Measurements from ENCODE around the gene PTPRM. TPM values are rescaled to one million over a fixed set of nuclear protein-coding genes. Genes with fewer than 3 reads are reported as not detected.

Gene PTPRM
- total RNA-seq, 1 experiment from 2014 or later, result not detected

- DNase-seq (ENCODE audit: low spot score), result no peak
- no peaks in the 10 kb centered on the region for H3K27me3 ChIP-seq (replicated peaks; ENCODE audit: insufficient read depth, low read depth, low read length, poor library complexity)
- TF ChIP-seq EZH2 (IDR thresholded peaks at IDR 0.05; ENCODE audit: borderline replicate concordance, low read depth, low read length, poor library complexity, severe bottlenecking) (no peak), CTCF (conservative IDR thresholded peaks at IDR 0.05; ENCODE audit: low read depth, low read length) (no peak)
- no peaks in the 10 kb centered on the region for H3K9me3 ChIP-seq (ENCODE audit: low read depth, low read length, poor library complexity, severe bottlenecking)
- intact Hi-C loops (cut with micrococcal nuclease; ENCODE audit: unreplicated experiment), result no loop called here
- H3K4me3 ChIP-seq (ENCODE audit: low read depth, low read length, poor library complexity, severe bottlenecking), result no peak overlapping the region
- no peaks in the 10 kb centered on the region for H3K4me1 ChIP-seq (ENCODE audit: insufficient read depth, low read length, poor library complexity, severe bottlenecking)
- no peaks in the 10 kb centered on the region for H3K36me3 ChIP-seq (ENCODE audit: insufficient read depth, low read length, poor library complexity, severe bottlenecking)
- BruUV-seq (replicated peaks), result no TSS peak
- ChIA-PET CTCF (no interaction called here), POLR2A (ENCODE audit: low non-redundant PET) (no interaction called here)
- H3K27ac ChIP-seq (ENCODE audit: low read depth, low read length, poor library complexity, severe bottlenecking), result no peak overlapping the region
These were observed 238.0 kb downstream of the PTPRM start for GRCh38 chr18:7805096-7805495.

GRCh38 chr18:7805880-7806279 is 238.8 kb downstream of the PTPRM start:
- ChIA-PET POLR2A (ENCODE audit: low non-redundant PET) (no interaction called here), CTCF (no interaction called here)
- intact Hi-C loops (cut with micrococcal nuclease; ENCODE audit: unreplicated experiment), result no loop called here
- TF ChIP-seq CTCF (conservative IDR thresholded peaks at IDR 0.05; ENCODE audit: low read depth, low read length) (no peak), EZH2 (IDR thresholded peaks at IDR 0.05; ENCODE audit: borderline replicate concordance, low read depth, low read length, poor library complexity, severe bottlenecking) (no peak)
- DNase-seq (ENCODE audit: low spot score), result no peak
- Histone ChIP-seq H3K27me3 (replicated peaks; ENCODE audit: insufficient read depth, low read depth, low read length, poor library complexity) (no peaks in the 10 kb centered on the region), H3K4me1 (ENCODE audit: insufficient read depth, low read length, poor library complexity, severe bottlenecking) (no peaks in the 10 kb centered on the region), H3K9me3 (ENCODE audit: low read depth, low read length, poor library complexity, severe bottlenecking) (no peaks in the 10 kb centered on the region), H3K4me3 (ENCODE audit: low read depth, low read length, poor library complexity, severe bottlenecking) (no peak overlapping the region), H3K36me3 (ENCODE audit: insufficient read depth, low read length, poor library complexity, severe bottlenecking) (no peaks in the 10 kb centered on the region), H3K27ac (ENCODE audit: low read depth, low read length, poor library complexity, severe bottlenecking) (no peak overlapping the region)
- BruUV-seq (replicated peaks), result no TSS peak

GRCh38 chr18:7807936-7808453 is 240.9 kb downstream of the PTPRM start:
- TF ChIP-seq CTCF (conservative IDR thresholded peaks at IDR 0.05; ENCODE audit: low read depth, low read length) (no peak), EZH2 (IDR thresholded peaks at IDR 0.05; ENCODE audit: borderline replicate concordance, low read depth, low read length, poor library complexity, severe bottlenecking) (no peak)
- Histone ChIP-seq H3K27me3 (replicated peaks; ENCODE audit: insufficient read depth, low read depth, low read length, poor library complexity) (no peaks in the 10 kb centered on the region), H3K27ac (ENCODE audit: low read depth, low read length, poor library complexity, severe bottlenecking) (no peak overlapping the region), H3K9me3 (ENCODE audit: low read depth, low read length, poor library complexity, severe bottlenecking) (no peaks in the 10 kb centered on the region), H3K36me3 (ENCODE audit: insufficient read depth, low read length, poor library complexity, severe bottlenecking) (no peaks in the 10 kb centered on the region), H3K4me3 (ENCODE audit: low read depth, low read length, poor library complexity, severe bottlenecking) (no peak overlapping the region), H3K4me1 (ENCODE audit: insufficient read depth, low read length, poor library complexity, severe bottlenecking) (no peaks in the 10 kb centered on the region)
- no TSS peak for BruUV-seq (replicated peaks)
- intact Hi-C loops (cut with micrococcal nuclease; ENCODE audit: unreplicated experiment), result no loop called here
- ChIA-PET CTCF (no interaction called here), POLR2A (ENCODE audit: low non-redundant PET) (no interaction called here)
- no peak for DNase-seq (ENCODE audit: low spot score)
